Left lung (tissue), 10 donors: ENCODE data around the gene ZMAT5. TPM values are rescaled to one million over a fixed set of nuclear protein-coding genes. Genes with fewer than 3 reads are reported as not detected.
A peak's percentile ranks its signal among the peaks of the same experiment; 100 is the strongest.

Source experiments
- ATAC-seq: fragments of 200-7000 bp; cut with Tn5 transposase; one replicate; pipeline ENCODE4 v1.9.1; 2020; ENCODE audit warnings: moderate library complexity
- DNase-seq, 4 donors: peaks; one replicate each; pipeline ENCODE4 v3.0.0-alpha.2; 2013 to 2020
- H3K27ac ChIP-seq, 2 donors: fragments of 200-600 bp; sonication (generic) in 1 of 2; one replicate each; pipeline versions ENCODE4 v1.5.0 to v1.8.0; 2020 to 2021
- H3K27me3 ChIP-seq, 2 donors: fragments of 200-600 bp; sonication (generic) in 1 of 2; one replicate each; pipeline versions ENCODE4 v1.5.0 to v1.8.0; 2020 to 2021
- H3K36me3 ChIP-seq, 2 donors: fragments of 200-600 bp; sonication (generic) in 1 of 2; one replicate each; pipeline versions ENCODE4 v1.5.0 to v1.8.0; 2020 to 2021
- H3K4me1 ChIP-seq, 2 donors: fragments of 200-600 bp; one replicate each; pipeline ENCODE4 v1.8.0; 2021
- H3K4me3 ChIP-seq, 2 donors: fragments of 200-600 bp; sonication (generic) in 1 of 2; one replicate each; pipeline versions ENCODE4 v1.5.0 to v1.8.0; 2020 to 2021; ENCODE audit warnings: mild to moderate bottlenecking in 1 of 2
- H3K9me3 ChIP-seq, 2 donors: fragments of 200-600 bp; sonication (generic) in 1 of 2; one replicate each; pipeline versions ENCODE4 v1.5.0 to v1.8.0; 2020 to 2021
- CTCF ChIP-seq, 2 donors: fragments of 200-600 bp; sonication (generic) in 1 of 2; IDR thresholded peaks; one replicate each; pipeline versions ENCODE4 v1.5.0 to v1.8.0; 2021; ENCODE audit warnings: antibody characterized with exemption in 2 of 2
- intact Hi-C, 2 donors: fragments of 100-400 bp; cut with DNase I; formaldehyde crosslinking; loops; one replicate each; pipeline versions ENCODE4 v1.11.2 to v1.14.2; 2022
- polyA plus RNA-seq, 6 donors: library from polyadenylated mRNA; unstranded; fragments of 120-200 nt; gene quantifications; one replicate each; pipeline ENCODE4 v1.2.1, GENCODE V29; 2013; ENCODE audit not compliant: insufficient read length in 6 of 6
- total RNA-seq, 2 donors: library from RNA; stranded (reverse); fragmentation: NEBNext Ultra II Directional; extraction: Animal tissue kit (Norgen Biotek cat#: 25700); gene quantifications; one replicate each; pipeline ENCODE4 v1.2.1, GENCODE V29; 2021
- donor health status: DM: no; HTN: yes; CAD: no.
- donor health status: DM: no; HTN: no; CAD: no.

The ZMAT5 gene
- total and polyA plus RNA-seq, 8 donors = 20.3 to 23.3 (median 22.3) TPM

GRCh38 chr22:29814003-29814402 is 47.2 kb upstream of the ZMAT5 start:
- Histone ChIP-seq H3K9me3 (no peaks in the 10 kb centered on the region), H3K4me1 (peaks cover 14 to 15% of the 10 kb centered on the region in 2 donors), H3K27ac (no peak overlapping the region), H3K4me3 (no peak overlapping the region), H3K27me3 (no peaks in the 10 kb centered on the region), H3K36me3 (peaks cover 0 to 100% of the 10 kb centered on the region in 2 donors)
- DNase-seq (no peak), ATAC-seq (no peak)
- intact Hi-C loops = no loop called here
- no peak for TF ChIP-seq CTCF (IDR thresholded peaks at IDR 0.05)

- ATAC-seq = no peak
- intact Hi-C loops = no loop called here
Observed at GRCh38 chr22:29813563-29813962, 46.8 kb upstream of the ZMAT5 start.

GRCh38 chr22:29813126-29813525 is 46.3 kb upstream of the ZMAT5 start:
- DNase-seq (no peak), ATAC-seq (no peak)
- no peak overlapping the region for H3K27ac ChIP-seq
- H3K36me3 ChIP-seq = peaks cover 0 to 99% of the 10 kb centered on the region in 2 donors
- no peaks in the 10 kb centered on the region for H3K9me3 ChIP-seq
- H3K4me1 ChIP-seq = peaks cover 14 to 15% of the 10 kb centered on the region in 2 donors
- no peaks in the 10 kb centered on the region for H3K27me3 ChIP-seq
- no peak for TF ChIP-seq CTCF (IDR thresholded peaks at IDR 0.05)
- intact Hi-C loops = no loop called here
- H3K4me3 ChIP-seq = no peak overlapping the region

More at GRCh38 chr22:29813563-29813962, 46.8 kb upstream of the ZMAT5 start:
- Histone ChIP-seq H3K27ac (no peak overlapping the region), H3K27me3 (no peaks in the 10 kb centered on the region), H3K36me3 (peaks cover 0 to 99% of the 10 kb centered on the region in 2 donors), H3K4me1 (peaks cover 14 to 15% of the 10 kb centered on the region in 2 donors), H3K4me3 (no peak overlapping the region), H3K9me3 (no peaks in the 10 kb centered on the region)
- no peak for TF ChIP-seq CTCF (IDR thresholded peaks at IDR 0.05)
- no peak for DNase-seq

- peaks cover 0 to 99% of the 10 kb centered on the region in 2 donors for H3K36me3 ChIP-seq
- DNase-seq = peak in 2 of 4 donors; percentile 22 to 74
Observed at GRCh38 chr22:29811377-29811776, 44.6 kb upstream of the ZMAT5 start.

GRCh38 chr22:29810216-29810615 is 43.4 kb upstream of the ZMAT5 start:
- no peak for DNase-seq
- ATAC-seq = peak; percentile 55
- Histone ChIP-seq H3K9me3 (no peaks in the 10 kb centered on the region), H3K4me1 (peaks cover 9 to 11% of the 10 kb centered on the region in 2 donors), H3K36me3 (peaks cover 0 to 99% of the 10 kb centered on the region in 2 donors), H3K4me3 (no peak overlapping the region), H3K27me3 (no peaks in the 10 kb centered on the region), H3K27ac (peak overlapping the region; percentile 7 to 36)
- no peak for TF ChIP-seq CTCF (IDR thresholded peaks at IDR 0.05)
- intact Hi-C loops = no loop called here

More at GRCh38 chr22:29811377-29811776, 44.6 kb upstream of the ZMAT5 start:
- no peak for TF ChIP-seq CTCF (IDR thresholded peaks at IDR 0.05)
- intact Hi-C loops = no loop called here
- Histone ChIP-seq H3K4me1 (peaks cover 12 to 15% of the 10 kb centered on the region in 2 donors), H3K27ac (peak overlapping the region; percentile 36 to 37), H3K27me3 (no peaks in the 10 kb centered on the region), H3K9me3 (no peaks in the 10 kb centered on the region), H3K4me3 (no peak overlapping the region)
- peak; percentile 92 for ATAC-seq
